Neuronal stem cell (in vitro differentiated cells): Measurements from ENCODE around the gene OR6B2.
"Not testable (repeated sequence)": the region's sequence is repeated elsewhere in the genome, so short reads cannot be mapped to it uniquely, and the experiment has no call there.

Experiments used
- DNase-seq: peaks from one replicate; pipeline ENCODE4 v3.0.0-alpha.2; 2013; ENCODE audit warnings: low spot score
- H2AFZ ChIP-seq: one replicate; pipeline ENCODE4 v1.6.1; 2013; ENCODE audit warnings: mild to moderate bottlenecking, low read length, inconsistent platforms
- H2AK5ac ChIP-seq: 2 replicates; pipeline ENCODE4 v1.6.1; 2013; ENCODE audit warnings: low read depth, mild to moderate bottlenecking, inconsistent platforms, low read length, moderate library complexity, mixed read lengths
- H2BK120ac ChIP-seq: 2 replicates; pipeline ENCODE4 v1.6.1; 2013; ENCODE audit warnings: low read depth, mild to moderate bottlenecking, inconsistent platforms, low read length, moderate library complexity, mixed read lengths
- H2BK12ac ChIP-seq: one replicate; pipeline ENCODE4 v1.6.1; 2013; ENCODE audit warnings: low read length, inconsistent platforms
- H2BK15ac ChIP-seq: 2 replicates; pipeline ENCODE4 v1.6.1; 2013; ENCODE audit warnings: mild to moderate bottlenecking, low read length, inconsistent platforms, mixed read lengths
- H2BK5ac ChIP-seq: one replicate; pipeline ENCODE4 v1.6.1; 2013; ENCODE audit warnings: inconsistent platforms, mild to moderate bottlenecking, low read length, moderate library complexity
- H3K14ac ChIP-seq: one replicate; pipeline ENCODE4 v1.6.1; 2013; ENCODE audit warnings: low read length, inconsistent platforms
- H3K18ac ChIP-seq: 2 replicates; pipeline ENCODE4 v1.6.1; 2013; ENCODE audit warnings: low read length, inconsistent platforms
- H3K23ac ChIP-seq: 2 replicates; pipeline ENCODE4 v1.6.1; 2013; ENCODE audit warnings: low read depth, mild to moderate bottlenecking, mixed read lengths, low read length, inconsistent platforms; ENCODE audit not compliant: poor library complexity
- H3K27ac ChIP-seq: replicated peaks from 3 replicates; pipeline ENCODE4 v1.5.1; 2013; ENCODE audit warnings: low read length, inconsistent platforms
- H3K27me3 ChIP-seq, 3 experiments: 2 replicates each; pipeline ENCODE4 v1.6.1; 2013; ENCODE audit warnings: low read length in 3 of 3, mild to moderate bottlenecking in 2 of 3, inconsistent platforms in 1 of 3, low read depth in 1 of 3, mixed read lengths in 1 of 3, moderate library complexity in 1 of 3; ENCODE audit not compliant: control insufficient read depth in 3 of 3, insufficient read depth in 3 of 3
- H3K36me3 ChIP-seq, 2 donors: replicated peaks in 1 of 2; 2 replicates each; pipeline ENCODE4 v1.6.1; 2013; ENCODE audit warnings: low read length in 2 of 2; ENCODE audit not compliant: control insufficient read depth in 2 of 2, insufficient read depth in 2 of 2
- H3K4ac ChIP-seq: 2 replicates; pipeline ENCODE4 v1.6.1; 2013; ENCODE audit warnings: inconsistent platforms, mild to moderate bottlenecking, low read length, moderate library complexity
- H3K4me1 ChIP-seq, 2 donors: 1 replicate in 1 of 2; 2 replicates in 1 of 2; pipeline ENCODE4 v1.6.1; 2013; ENCODE audit warnings: low read length in 2 of 2, low read depth in 1 of 2; ENCODE audit not compliant: control insufficient read depth in 2 of 2, insufficient read depth in 1 of 2
- H3K4me2 ChIP-seq: one replicate; pipeline ENCODE4 v1.6.1; 2013; ENCODE audit warnings: mild to moderate bottlenecking, low read length, inconsistent platforms; ENCODE audit not compliant: insufficient read depth, poor library complexity, severe bottlenecking
- H3K4me3 ChIP-seq, 2 donors: 2 replicates each; pipeline ENCODE4 v1.5.1; 2013; ENCODE audit warnings: low read length in 2 of 2, mild to moderate bottlenecking in 2 of 2, inconsistent platforms in 1 of 2, moderate library complexity in 1 of 2
- H3K79me1 ChIP-seq: one replicate; pipeline ENCODE4 v1.6.1; 2013; ENCODE audit warnings: low read depth, mild to moderate bottlenecking, inconsistent platforms, low read length, moderate library complexity
- H3K9ac ChIP-seq: one replicate; pipeline ENCODE4 v1.6.1; 2013; ENCODE audit warnings: mild to moderate bottlenecking, low read depth, low read length, inconsistent platforms; ENCODE audit not compliant: poor library complexity
- H3K9me3 ChIP-seq, 2 donors: replicated peaks in 1 of 2; 2 replicates each; pipeline versions ENCODE3 to v1.6.1; 2013; ENCODE audit warnings: low read length in 2 of 2, mild to moderate bottlenecking in 2 of 2, inconsistent platforms in 1 of 2, low read depth in 1 of 2, mixed read lengths in 1 of 2, moderate library complexity in 1 of 2; ENCODE audit not compliant: control insufficient read depth in 2 of 2, insufficient read depth in 1 of 2
- H4K8ac ChIP-seq: one replicate; pipeline ENCODE4 v1.6.1; 2013; ENCODE audit warnings: low read depth, mild to moderate bottlenecking, inconsistent platforms, low read length, moderate library complexity
- H4K91ac ChIP-seq: one replicate; pipeline ENCODE4 v1.6.1; 2013; ENCODE audit warnings: low read length, low read depth, mild to moderate bottlenecking, inconsistent platforms; ENCODE audit not compliant: poor library complexity
- WGBS, 2 donors: extraction: QIAGEN DNeasy Blood & Tissue Kit; methylation state at CpG; one replicate each; pipeline ENCODE4 v1.1.7; 2013; ENCODE audit warnings: missing lambda C conversion rate in 2 of 2, mixed read lengths in 1 of 2; ENCODE audit not compliant: insufficient read length in 2 of 2, insufficient replicate concordance in 1 of 2; ENCODE audit errors: extremely low coverage in 2 of 2; 5-methylcytosine and 5-hydroxymethylcytosine counted together

The OR6B2 gene

GRCh38 chr2:240048237-240048636 lies 18.0 kb upstream of the OR6B2 start:
- no peak overlapping the region for H2BK12ac ChIP-seq
- no peak overlapping the region for H3K14ac ChIP-seq
- no peak overlapping the region for H3K18ac ChIP-seq
- no peaks in the 10 kb centered on the region for H3K36me3 ChIP-seq
- H3K23ac ChIP-seq: no peak overlapping the region
- no peak overlapping the region for H2AFZ ChIP-seq
- H2BK5ac ChIP-seq: no peak overlapping the region
- H3K4me2 ChIP-seq: no peak overlapping the region
- H3K9ac ChIP-seq: no peak overlapping the region
- H4K8ac ChIP-seq: no peak overlapping the region
- H2BK120ac ChIP-seq: no peak overlapping the region
- H3K4me3 ChIP-seq: no peak overlapping the region
- H2BK15ac ChIP-seq: no peak overlapping the region
- no peaks in the 10 kb centered on the region for H3K9me3 ChIP-seq
- peaks cover 0 to 68% (median 0%) of the 10 kb centered on the region in 3 experiments for H3K27me3 ChIP-seq
- no peaks in the 10 kb centered on the region for H3K4me1 ChIP-seq
- no peak overlapping the region for H3K4ac ChIP-seq
- no CpG with 5 or more reads among the region's 9 CpGs for WGBS, 2 donors
- DNase-seq: no peak
- H3K27ac ChIP-seq: no peak overlapping the region
- H4K91ac ChIP-seq: no peak overlapping the region
- no peak overlapping the region for H2AK5ac ChIP-seq
- no peaks in the 10 kb centered on the region for H3K79me1 ChIP-seq

- Histone ChIP-seq H3K4ac (no peak overlapping the region), H3K36me3 (no peaks in the 10 kb centered on the region), H3K23ac (no peak overlapping the region), H2BK5ac (no peak overlapping the region), H3K18ac (no peak overlapping the region), H3K27me3 (peaks cover 0 to 61% (median 0%) of the 10 kb centered on the region in 3 experiments), H3K4me2 (no peak overlapping the region), H2AFZ (no peak overlapping the region), H3K14ac (no peak overlapping the region), H4K91ac (no peak overlapping the region), H3K27ac (no peak overlapping the region), H3K9me3 (no peaks in the 10 kb centered on the region), H3K4me1 (no peaks in the 10 kb centered on the region), H3K4me3 (no peak overlapping the region), H4K8ac (no peak overlapping the region), H2BK15ac (no peak overlapping the region), H3K79me1 (no peaks in the 10 kb centered on the region), H2BK12ac (no peak overlapping the region), H2AK5ac (no peak overlapping the region), H2BK120ac (no peak overlapping the region), H3K9ac (no peak overlapping the region)
- no peak for DNase-seq
- WGBS, 2 donors: no CpG with 5 or more reads among the region's 13 CpGs
Observed at GRCh38 chr2:240045098-240045497, 14.9 kb upstream of the OR6B2 start.

- H3K9ac ChIP-seq, H4K91ac ChIP-seq, H3K4ac ChIP-seq, H2BK5ac ChIP-seq, H3K9me3 ChIP-seq, H3K27ac ChIP-seq, H3K36me3 ChIP-seq, H2AFZ ChIP-seq, H4K8ac ChIP-seq, H2BK15ac ChIP-seq, H3K4me1 ChIP-seq, DNase-seq, H3K79me1 ChIP-seq, H3K14ac ChIP-seq, H2BK12ac ChIP-seq, H2AK5ac ChIP-seq, H3K4me3 ChIP-seq, H3K4me2 ChIP-seq, H3K23ac ChIP-seq, H3K18ac ChIP-seq, H2BK120ac ChIP-seq: not testable (repeated sequence)
- peaks cover 0 to 62% (median 0%) of the 10 kb centered on the region in 3 experiments for H3K27me3 ChIP-seq
- WGBS, 2 donors: no CpG with 5 or more reads among the region's 2 CpGs
Observed at GRCh38 chr2:240044096-240044495, 13.9 kb upstream of the OR6B2 start.

GRCh38 chr2:240043279-240043989 lies 13.2 kb upstream of the OR6B2 start:
- Histone ChIP-seq H3K4me1 (no peaks in the 10 kb centered on the region), H3K18ac (no peak overlapping the region), H2BK15ac (no peak overlapping the region), H3K9me3 (no peaks in the 10 kb centered on the region), H2BK120ac (no peak overlapping the region), H3K27me3 (peaks cover 0 to 62% (median 0%) of the 10 kb centered on the region in 3 experiments), H2BK12ac (no peak overlapping the region), H3K79me1 (no peaks in the 10 kb centered on the region), H3K4me2 (no peak overlapping the region), H3K4me3 (no peak overlapping the region), H2AK5ac (no peak overlapping the region), H3K9ac (no peak overlapping the region), H4K91ac (no peak overlapping the region), H2BK5ac (no peak overlapping the region), H3K23ac (peak overlapping the region; percentile 9), H3K27ac (no peak overlapping the region), H3K4ac (no peak overlapping the region), H2AFZ (no peak overlapping the region), H4K8ac (no peak overlapping the region), H3K36me3 (no peaks in the 10 kb centered on the region), H3K14ac (no peak overlapping the region)
- no CpG with 5 or more reads among the region's 21 CpGs for WGBS, 2 donors
- DNase-seq: no peak
